ENCODE results near the gene ZNF30. TPM values are rescaled to one million over a fixed set of nuclear protein-coding genes. Genes with fewer than 3 reads are reported as not detected.
A peak's percentile ranks its signal among the peaks of the same experiment; 100 is the strongest.

Gene ZNF30
- total RNA-seq, 1 experiment from 2014 or later = 8.3 TPM

- peaks cover 10 to 18% of the 10 kb centered on the region in 2 experiments for H3K4me1 Mint-ChIP-seq
- no peak overlapping the region for H3K4me2 ChIP-seq (ENCODE audit: insufficient read depth, insufficient read length, low read length)
- peaks cover 40% of the 10 kb centered on the region for H3K9me3 ChIP-seq (ENCODE audit: control insufficient read depth, low read depth, low read length)
- H3K23me2 ChIP-seq (ENCODE audit: insufficient read length, low read depth, low read length, poor library complexity, severe bottlenecking) = peaks cover 6% of the 10 kb centered on the region
- no peak overlapping the region for H4K91ac ChIP-seq (ENCODE audit: insufficient read length, low read depth, low read length)
- H2BK5ac ChIP-seq (ENCODE audit: insufficient read length, low read length) = no peak overlapping the region
- peaks cover 56 to 65% (median 57%) of the 10 kb centered on the region in 3 experiments for H3K36me3 Mint-ChIP-seq (ENCODE audit: insufficient read depth in 1 of 3, low read depth in 3 of 3)
- H3K27me3 ChIP-seq (ENCODE audit: insufficient read depth, low read length) = no peaks in the 10 kb centered on the region
- H3K79me2 ChIP-seq (ENCODE audit: insufficient read depth, low read length) = peaks cover 2% of the 10 kb centered on the region; the same call in 1 of the 2 replicates
- no peak overlapping the region for H2BK15ac ChIP-seq (ENCODE audit: low read depth, low read length)
- H3K4me1 ChIP-seq (ENCODE audit: insufficient read depth, low read length) = peaks cover 6% of the 10 kb centered on the region; the same call in 1 of the 2 replicates
- no peak overlapping the region for H3K56ac ChIP-seq (ENCODE audit: insufficient read length, low read depth, low read length)
- H4K5ac ChIP-seq (ENCODE audit: insufficient read length, low read depth, low read length) = no peak overlapping the region
- H2BK12ac ChIP-seq (ENCODE audit: insufficient read length, low read depth, low read length) = no peak overlapping the region
- H3K14ac ChIP-seq (ENCODE audit: insufficient read depth, low read length) = no peak overlapping the region
- H2BK20ac ChIP-seq (ENCODE audit: low read depth, low read length, poor library complexity, severe bottlenecking) = no peak overlapping the region
- no peak for DNase-seq
- peaks cover 21% of the 10 kb centered on the region for H3K27me3 Mint-ChIP-seq (ENCODE audit: low read depth)
- no peak overlapping the region for H3K23ac ChIP-seq (ENCODE audit: insufficient read length, low read depth, low read length)
- no peak overlapping the region for H3K4me3 Mint-ChIP-seq
- no peak overlapping the region for H3K27ac ChIP-seq (ENCODE audit: insufficient read length, low read depth, low read length)
- WGBS (ENCODE audit: extremely low coverage, insufficient read length, low lambda C conversion rate) = no CpG with 5 or more reads among the region's 8 CpGs
- H2AFZ ChIP-seq (ENCODE audit: low read length) = no peak overlapping the region
- no peak overlapping the region for H3K18ac ChIP-seq (ENCODE audit: insufficient read length, low read depth, low read length)
- no peak overlapping the region for H3K4ac ChIP-seq (ENCODE audit: low read depth, low read length)
- H3K27ac Mint-ChIP-seq = peak overlapping the region in 1 of 3 experiments; percentile 68; a peak in 1 of 7 replicates
- H3K9me3 Mint-ChIP-seq = peaks cover 49 to 66% of the 10 kb centered on the region in 2 experiments
- no peak overlapping the region for H3T11ph ChIP-seq (ENCODE audit: low read length)
- no peak overlapping the region for H2AK5ac ChIP-seq (ENCODE audit: insufficient read length, low read length)
- no peak for TF ChIP-seq CTCF (conservative IDR thresholded peaks at IDR 0.05)
- no peak overlapping the region for H2BK120ac ChIP-seq (ENCODE audit: low read depth, low read length, poor library complexity, severe bottlenecking)
- no peak overlapping the region for H4K8ac ChIP-seq (replicated peaks; ENCODE audit: insufficient read length, low read depth, low read length)
- H4K20me1 ChIP-seq (ENCODE audit: control insufficient read depth, insufficient read depth, insufficient read length) = no peaks in the 10 kb centered on the region
- no peak overlapping the region for H3K9ac ChIP-seq (ENCODE audit: extremely low read depth, insufficient read length, low read length)
- H3K79me1 ChIP-seq (ENCODE audit: insufficient read depth, low read depth, low read length, poor library complexity, severe bottlenecking) = no peaks in the 10 kb centered on the region
Measured at GRCh38 chr19:34960103-34960805, 33.6 kb downstream of the ZNF30 start.

All from H9 (cell line).